PC-9 (cell line): ENCODE measurements around the gene PAPOLA. TPM values are rescaled to one million over a fixed set of nuclear protein-coding genes. Genes with fewer than 3 reads are reported as not detected.

ENCODE experiments used
- BruUV-seq: library from RNA; stranded (reverse); fragments of 400-500 nt; replicated peaks from 2 replicates; lab custom pipeline; 2021; lab: Mats Ljungman, UMichigan
- CTCF ChIA-PET: fragments of 300-600 bp; sonication (Branson Sonifier 250); formaldehyde crosslinking; loops from one replicate; lab custom pipeline; 2022; ENCODE audit warnings: antibody characterized with exemption; lab: Charles Lee
- POLR2A ChIA-PET: fragments of 300-600 bp; sonication (Branson Sonifier 250); formaldehyde crosslinking; loops from one replicate; lab custom pipeline; 2022; ENCODE audit warnings: antibody characterized with exemption; ENCODE audit not compliant: unreplicated experiment; lab: Charles Lee
- DNase-seq, 2 experiments: peaks; one replicate each; pipeline versions ENCODE4 v3.0.0 to v3.0.0-alpha.2; 2015 to 2022; ENCODE audit warnings: mixed read lengths in 1 of 2
- H2AFZ ChIP-seq: fragments of 200-600 bp; sonication (generic); 2 replicates; pipeline ENCODE4 v1.8.1; 2017; ENCODE audit warnings: antibody characterized with exemption
- H3F3A ChIP-seq: fragments of 200-600 bp; sonication (generic); 2 replicates; pipeline ENCODE4 v1.8.1; 2017; ENCODE audit warnings: antibody characterized with exemption, mild to moderate bottlenecking, low read depth; ENCODE audit not compliant: insufficient read depth
- H3K27ac ChIP-seq: fragments of 200-600 bp; sonication (generic); 2 replicates; pipeline ENCODE4 v1.6.1; 2016; ENCODE audit warnings: mixed run types
- H3K27me3 ChIP-seq: fragments of 200-600 bp; sonication (generic); 2 replicates; pipeline ENCODE4 v1.6.1; 2016; ENCODE audit warnings: low read depth, mixed run types; ENCODE audit not compliant: insufficient read depth
- H3K36me3 ChIP-seq: fragments of 200-600 bp; sonication (generic); 2 replicates; pipeline ENCODE4 v1.6.1; 2016; ENCODE audit warnings: low read depth, mixed run types
- H3K4me1 ChIP-seq: fragments of 200-600 bp; sonication (generic); replicated peaks from 2 replicates; pipeline ENCODE4 v1.6.1; 2016; ENCODE audit warnings: mixed run types; ENCODE audit not compliant: insufficient read depth
- H3K4me2 ChIP-seq: fragments of 200-600 bp; sonication (generic); 2 replicates; pipeline ENCODE4 v1.6.1; 2017; ENCODE audit warnings: mixed run types
- H3K4me3 ChIP-seq: fragments of 200-600 bp; sonication (generic); 2 replicates; pipeline ENCODE4 v1.6.1; 2016; ENCODE audit warnings: mixed run types
- H3K79me2 ChIP-seq: fragments of 200-600 bp; sonication (generic); 2 replicates; pipeline ENCODE4 v1.6.1; 2017; ENCODE audit warnings: low read depth, mixed run types
- H3K9me2 ChIP-seq: fragments of 200-600 bp; sonication (generic); 2 replicates; pipeline ENCODE4 v1.8.1; 2017; ENCODE audit warnings: mild to moderate bottlenecking; ENCODE audit not compliant: insufficient read depth
- H3K9me3 ChIP-seq: fragments of 200-600 bp; sonication (generic); 2 replicates; pipeline ENCODE4 v1.8.1; 2016; ENCODE audit warnings: low read depth; ENCODE audit not compliant: insufficient read depth
- H4K20me1 ChIP-seq: fragments of 200-600 bp; sonication (generic); 2 replicates; pipeline ENCODE4 v1.8.1; 2017; ENCODE audit not compliant: insufficient read depth
- EZH2 ChIP-seq: fragments of 200-600 bp; sonication (generic); IDR thresholded peaks from 2 replicates; pipeline ENCODE4 v1.8.0; 2017; ENCODE audit warnings: antibody characterized with exemption, low read depth
- intact Hi-C: fragments of 100-400 bp; cut with micrococcal nuclease; formaldehyde crosslinking; loops from one replicate; pipeline ENCODE4 v1.10.0; 2022; ENCODE audit not compliant: unreplicated experiment
- total RNA-seq: library from RNA; stranded (reverse); gene quantifications from 2 replicates; pipeline ENCODE4 v1.2.3, GENCODE V29; 2021
- TF ChIP-seq, protein P1 (sequence below): fragments of 200-600 bp; sonication (generic); conservative IDR thresholded peaks from 2 replicates; pipeline ENCODE4 v1.6.1; 2017; ENCODE audit warnings: mixed run types, antibody characterized with exemption, mild to moderate bottlenecking, moderate library complexity

Gene PAPOLA
- total RNA-seq, 1 experiment from 2014 or later = 68.4 TPM

GRCh38 chr14:96576359-96576758 lies 74.2 kb downstream of the PAPOLA start:
- H3K4me3 ChIP-seq = no peak overlapping the region
- POLR2A ChIA-PET = no interaction called here
- no peak overlapping the region for H2AFZ ChIP-seq
- TF ChIP-seq EZH2 = no peak
- TF ChIP-seq, protein P1, sequence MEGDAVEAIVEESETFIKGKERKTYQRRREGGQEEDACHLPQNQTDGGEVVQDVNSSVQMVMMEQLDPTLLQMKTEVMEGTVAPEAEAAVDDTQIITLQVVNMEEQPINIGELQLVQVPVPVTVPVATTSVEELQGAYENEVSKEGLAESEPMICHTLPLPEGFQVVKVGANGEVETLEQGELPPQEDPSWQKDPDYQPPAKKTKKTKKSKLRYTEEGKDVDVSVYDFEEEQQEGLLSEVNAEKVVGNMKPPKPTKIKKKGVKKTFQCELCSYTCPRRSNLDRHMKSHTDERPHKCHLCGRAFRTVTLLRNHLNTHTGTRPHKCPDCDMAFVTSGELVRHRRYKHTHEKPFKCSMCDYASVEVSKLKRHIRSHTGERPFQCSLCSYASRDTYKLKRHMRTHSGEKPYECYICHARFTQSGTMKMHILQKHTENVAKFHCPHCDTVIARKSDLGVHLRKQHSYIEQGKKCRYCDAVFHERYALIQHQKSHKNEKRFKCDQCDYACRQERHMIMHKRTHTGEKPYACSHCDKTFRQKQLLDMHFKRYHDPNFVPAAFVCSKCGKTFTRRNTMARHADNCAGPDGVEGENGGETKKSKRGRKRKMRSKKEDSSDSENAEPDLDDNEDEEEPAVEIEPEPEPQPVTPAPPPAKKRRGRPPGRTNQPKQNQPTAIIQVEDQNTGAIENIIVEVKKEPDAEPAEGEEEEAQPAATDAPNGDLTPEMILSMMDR = no peak
- no peaks in the 10 kb centered on the region for H4K20me1 ChIP-seq
- DNase-seq = no peak
- intact Hi-C loops = no loop called here
- no peak overlapping the region for H3K4me2 ChIP-seq
- H3K79me2 ChIP-seq = no peaks in the 10 kb centered on the region
- no peaks in the 10 kb centered on the region for H3K4me1 ChIP-seq
- CTCF ChIA-PET = no interaction called here
- no peaks in the 10 kb centered on the region for H3K9me2 ChIP-seq
- H3K36me3 ChIP-seq = no peaks in the 10 kb centered on the region
- H3K9me3 ChIP-seq = no peaks in the 10 kb centered on the region
- no TSS peak for BruUV-seq
- H3K27me3 ChIP-seq = no peaks in the 10 kb centered on the region
- no peak overlapping the region for H3K27ac ChIP-seq
- H3F3A ChIP-seq = no peaks in the 10 kb centered on the region

DNA sequence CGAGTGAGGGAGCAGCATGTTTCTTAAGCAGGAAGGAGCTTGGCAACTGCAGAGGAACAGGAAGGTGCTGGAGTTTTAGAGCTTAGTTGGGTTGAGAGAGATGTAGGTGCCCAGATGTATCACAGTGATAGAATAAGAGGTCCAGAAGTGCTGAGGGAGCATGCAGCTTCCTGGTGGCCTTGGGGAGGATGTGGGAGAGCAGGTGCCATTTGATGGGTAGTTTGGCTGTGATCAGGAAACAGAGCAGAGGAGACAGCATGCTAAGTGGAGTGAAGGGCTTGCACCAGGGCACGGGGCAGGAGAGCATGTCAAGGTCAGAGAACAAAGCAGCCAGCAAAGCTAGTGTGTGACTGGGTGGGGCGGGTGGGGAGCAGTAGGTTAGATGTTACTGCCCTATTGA lies 74.8 kb downstream of the PAPOLA start:
- Histone ChIP-seq H3K4me1 (no peaks in the 10 kb centered on the region), H3K9me3 (no peaks in the 10 kb centered on the region), H3K27ac (no peak overlapping the region), H3K4me3 (no peak overlapping the region), H3K27me3 (no peaks in the 10 kb centered on the region), H3K4me2 (no peak overlapping the region), H3K9me2 (no peaks in the 10 kb centered on the region), H2AFZ (no peak overlapping the region), H3K79me2 (no peaks in the 10 kb centered on the region), H3F3A (no peaks in the 10 kb centered on the region), H4K20me1 (no peaks in the 10 kb centered on the region), H3K36me3 (no peaks in the 10 kb centered on the region)
- no peak for TF ChIP-seq EZH2
- TF ChIP-seq, protein P1 = no peak
- no TSS peak for BruUV-seq
- POLR2A ChIA-PET = no interaction called here
- CTCF ChIA-PET = no interaction called here
- intact Hi-C loops = no loop called here
- DNase-seq = no peak

- CTCF ChIA-PET = no interaction called here
- Histone ChIP-seq H3K36me3 (no peaks in the 10 kb centered on the region), H2AFZ (no peak overlapping the region), H3K9me3 (no peaks in the 10 kb centered on the region), H3K4me1 (no peaks in the 10 kb centered on the region), H3K9me2 (no peaks in the 10 kb centered on the region), H3K4me3 (no peak overlapping the region), H3K27ac (no peak overlapping the region), H3K79me2 (no peaks in the 10 kb centered on the region), H3K27me3 (no peaks in the 10 kb centered on the region), H3F3A (no peaks in the 10 kb centered on the region), H3K4me2 (no peak overlapping the region), H4K20me1 (no peaks in the 10 kb centered on the region)
- intact Hi-C loops = no loop called here
- BruUV-seq = no TSS peak
- no peak for DNase-seq
- POLR2A ChIA-PET = no interaction called here
- TF ChIP-seq EZH2 = no peak
- TF ChIP-seq, protein P1 = no peak
These were observed 76.4 kb downstream of the PAPOLA start for GRCh38 chr14:96578619-96579018.
